Uterus (tissue), 2 donors: ENCODE results near the gene NET1.

Experiments used
- CTCF ChIP-seq, 4 experiments: fragments of 200-600 bp in 2 of 4; fragments of 450-650 bp in 2 of 4; sonication (generic) in 2 of 4; IDR thresholded peaks; one replicate each; pipeline ENCODE4 v1.5.1; 2016 to 2019; ENCODE audit warnings: antibody characterized with exemption in 4 of 4, mild to moderate bottlenecking in 2 of 4, moderate library complexity in 1 of 4
- POLR2A ChIP-seq, 2 donors: fragments of 450-650 bp; IDR thresholded peaks; one replicate each; pipeline ENCODE4 v1.6.1; 2016; ENCODE audit warnings: antibody characterized with exemption in 2 of 2, mild to moderate bottlenecking in 1 of 2, moderate library complexity in 1 of 2

GRCh38 chr10:5416981-5417380 lies 4.6 kb downstream of the NET1 start:
- TF ChIP-seq CTCF (IDR thresholded peaks at IDR 0.05) (no peak), POLR2A (IDR thresholded peaks at IDR 0.05) (no peak)
